Measurements from ENCODE around the gene CLIC5.

Gene CLIC5

DNA sequence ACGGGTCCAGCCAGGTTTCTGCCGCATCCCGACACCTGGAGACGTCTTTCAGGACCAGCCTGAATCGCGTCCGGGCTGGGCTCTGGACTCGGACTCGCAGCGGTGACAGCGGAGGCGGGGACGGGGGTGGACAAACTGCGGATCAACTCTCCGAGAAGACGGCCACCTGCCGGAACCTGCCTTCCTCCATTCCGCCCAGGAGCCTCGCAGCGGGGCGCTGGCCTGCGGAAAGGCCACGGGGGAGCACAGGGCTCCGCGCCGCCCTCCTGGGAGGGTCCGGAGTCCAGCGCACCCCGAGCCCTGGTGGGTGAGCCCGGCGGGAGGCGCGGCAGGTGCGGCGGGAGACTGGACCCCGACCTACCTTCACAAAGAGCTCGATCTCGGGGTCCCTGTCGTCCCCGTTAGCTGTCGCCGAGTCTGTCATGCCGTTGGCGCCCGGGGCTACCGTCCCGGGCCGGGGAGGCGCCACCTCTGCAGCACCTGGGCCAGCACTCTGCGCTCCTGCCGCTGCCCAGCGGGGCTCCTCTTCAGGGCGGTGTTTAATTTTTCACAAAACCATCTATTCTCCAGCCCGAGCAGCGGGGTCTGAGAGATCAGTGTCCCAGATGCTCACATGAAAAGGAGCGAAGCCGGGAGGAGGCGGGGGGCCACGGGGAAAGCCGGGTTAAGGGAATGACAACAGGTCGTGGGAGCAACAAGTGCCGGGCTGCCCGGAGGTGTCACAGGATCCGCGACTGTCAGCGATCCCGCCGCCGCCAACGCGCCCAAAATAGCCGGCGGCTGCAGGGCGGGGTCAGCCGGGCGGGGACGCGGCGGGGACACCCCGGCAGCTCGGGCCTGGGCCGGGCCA is at the start of gene CLIC5:
CLIC5 (minus strand) TSS at position 742 of the 850 bp plus-strand sequence; CDS start at position 424, 318 bp downstream.
- no peak for DNase-seq

DNA sequence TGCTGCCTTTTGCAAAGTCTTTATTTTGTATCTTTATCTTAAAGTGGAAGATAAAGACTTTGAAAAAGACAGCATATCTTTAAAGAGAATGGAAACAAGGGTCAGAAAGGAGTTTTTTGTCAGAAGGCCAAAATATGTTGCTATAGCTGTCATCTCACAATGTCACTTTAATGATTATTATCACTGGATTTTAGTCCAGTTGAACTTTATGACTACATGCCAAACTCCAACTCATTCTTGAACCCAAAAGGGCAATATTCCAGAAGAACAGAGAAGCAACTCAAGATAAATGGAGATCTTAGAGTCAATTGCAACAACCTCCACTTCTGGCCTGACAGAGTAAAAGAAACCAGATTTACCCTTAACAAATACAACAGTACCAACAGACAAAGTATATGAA is 47.3 kb upstream of the CLIC5 start:
- DNase-seq, result no peak

DNA sequence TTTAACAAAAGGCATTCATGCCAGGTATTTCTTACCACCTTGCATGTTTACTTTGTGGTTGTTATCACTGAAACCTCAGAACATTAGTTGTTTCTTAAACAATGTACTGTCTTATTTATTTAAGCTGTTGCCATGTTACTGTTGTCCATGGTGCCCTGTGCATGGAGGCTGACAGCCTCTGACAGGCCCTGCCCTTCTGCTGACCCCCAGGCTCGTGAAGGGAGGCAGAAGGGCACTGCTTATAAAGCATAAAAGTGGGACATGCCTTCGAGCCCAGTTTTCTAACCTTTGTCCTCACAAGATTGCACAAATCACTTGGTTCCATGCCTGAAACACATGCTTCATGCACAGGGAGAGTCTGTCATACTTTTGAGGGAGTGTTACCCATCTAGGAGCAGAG is 46.7 kb upstream of the CLIC5 start:
- peak; percentile 67 for DNase-seq

DNA sequence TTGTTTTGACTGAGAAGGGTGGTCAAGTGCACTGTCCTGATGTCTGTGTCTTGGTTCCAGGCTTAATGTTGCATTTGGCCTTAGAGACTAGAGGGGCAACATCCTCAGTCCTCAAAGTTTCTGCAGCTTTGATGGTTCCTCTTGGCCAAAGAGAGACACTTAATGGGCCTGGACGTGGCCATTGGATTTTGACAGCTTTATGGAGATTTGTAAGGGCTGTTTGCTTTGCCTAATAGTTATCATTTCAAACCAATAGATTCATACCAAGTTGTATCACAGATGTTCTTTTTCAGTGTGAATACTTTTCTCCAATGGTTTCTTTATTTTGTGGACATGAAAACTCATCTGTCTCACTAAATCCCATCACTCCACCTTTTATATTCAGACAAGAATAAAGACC is 45.8 kb upstream of the CLIC5 start:
- DNase-seq, result no peak

DNA sequence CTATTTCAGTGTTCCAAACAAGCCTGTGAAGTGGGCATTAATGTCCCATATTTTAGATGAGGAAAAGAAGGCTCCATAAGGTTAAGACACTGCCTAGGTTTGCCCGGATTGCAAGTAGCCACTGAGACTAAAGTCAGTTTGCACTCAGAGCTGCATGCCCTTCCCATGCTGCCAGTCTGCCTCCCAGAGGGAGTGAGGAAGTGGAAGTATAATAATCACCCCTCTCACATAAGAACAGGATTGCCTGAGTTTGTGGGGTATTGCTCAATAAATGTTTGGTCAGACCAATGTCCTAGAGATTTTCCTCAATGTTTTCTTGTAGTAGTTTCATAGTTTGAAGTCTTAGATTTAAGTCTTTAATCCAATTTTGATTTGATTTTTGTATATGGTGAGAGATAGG is 43.9 kb upstream of the CLIC5 start:
- no peak for DNase-seq

DNA sequence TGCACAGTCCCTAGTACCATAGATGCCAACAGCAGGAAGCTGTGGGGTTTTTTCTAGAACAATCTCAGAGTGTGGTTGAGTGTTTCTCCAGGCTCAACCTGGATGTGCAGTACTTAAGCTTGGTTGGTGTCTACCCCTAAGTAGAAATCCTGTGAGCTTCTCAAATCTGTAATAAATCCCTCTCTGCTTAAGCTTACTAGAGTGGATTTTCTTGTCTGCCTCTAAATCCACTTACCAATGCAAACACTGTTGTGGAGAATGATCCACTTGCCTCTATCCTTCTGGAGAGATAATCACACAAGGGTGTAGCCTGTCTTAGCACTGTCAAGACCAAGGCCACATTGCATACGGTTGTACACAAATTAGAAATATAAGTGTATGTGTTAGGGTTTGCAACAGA is 43.3 kb upstream of the CLIC5 start:
- no peak for DNase-seq

DNA sequence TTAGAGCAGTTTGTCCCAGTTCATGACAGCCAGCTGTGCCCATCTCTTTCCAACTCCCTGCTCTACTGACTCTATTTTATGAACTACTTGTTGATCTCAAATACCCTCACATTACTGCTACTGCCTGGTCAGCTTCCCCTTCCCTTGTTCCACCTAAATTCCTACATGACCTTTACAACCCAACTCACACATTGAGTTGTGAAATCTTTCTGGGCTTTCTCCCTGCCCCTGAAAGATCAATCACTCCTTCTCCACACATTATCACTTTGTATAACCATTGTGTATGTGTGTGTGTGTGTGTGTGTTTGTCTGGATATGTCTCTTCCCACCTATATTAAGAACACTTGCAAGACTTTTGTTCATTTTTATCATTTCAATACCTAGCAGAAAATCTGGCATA is 42.1 kb upstream of the CLIC5 start:
- no peak for DNase-seq

DNA sequence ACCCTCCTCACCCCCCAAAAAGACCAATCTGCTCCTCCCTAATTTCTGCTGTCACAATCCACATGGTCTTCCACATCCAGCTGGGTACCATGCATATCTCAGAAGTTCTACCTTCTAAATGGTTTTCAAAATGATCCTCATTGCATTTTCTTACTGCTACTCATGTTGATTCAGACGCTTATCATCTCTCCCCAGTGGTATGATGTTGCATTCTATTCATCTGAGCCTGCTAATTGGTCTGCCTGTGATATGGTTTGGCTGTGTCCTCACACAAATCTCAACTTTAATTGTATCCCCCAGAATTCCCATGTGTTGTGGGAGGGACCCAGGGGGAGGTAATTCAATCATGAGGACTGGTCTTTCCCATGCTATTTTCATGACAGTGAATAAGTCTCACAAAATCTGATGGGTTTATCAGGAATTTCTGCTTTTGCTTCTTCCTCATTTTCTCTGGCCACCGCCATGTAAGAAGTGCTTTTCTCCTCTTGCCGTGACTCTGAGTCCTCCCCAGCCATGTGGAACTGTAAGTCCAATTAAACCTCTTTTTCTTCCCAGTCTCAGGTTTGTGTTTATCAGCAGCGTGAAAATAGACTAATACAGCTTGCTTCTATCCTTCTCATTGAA is 41.4 kb upstream of the CLIC5 start:
- no peak for DNase-seq

DNA sequence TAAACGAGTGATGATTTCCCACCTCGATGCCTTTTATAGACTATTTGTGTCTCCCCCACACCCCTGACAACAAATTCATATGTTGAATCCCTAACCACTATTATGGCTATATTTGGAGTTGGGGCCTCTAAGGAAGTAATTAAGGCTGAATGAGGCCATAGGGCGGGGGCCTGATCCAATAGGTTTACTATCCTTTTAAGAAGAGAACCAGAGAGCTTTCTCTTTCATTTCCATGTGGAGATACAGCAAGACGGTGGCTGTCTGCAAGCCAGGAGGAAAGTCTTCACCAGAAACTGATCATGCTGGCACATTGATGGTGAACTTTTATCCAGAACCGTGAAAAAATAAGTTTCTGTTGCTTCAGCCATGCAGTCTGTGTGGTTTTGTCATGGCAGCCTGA is 38.9 kb upstream of the CLIC5 start:
- DNase-seq, result no peak

DNA sequence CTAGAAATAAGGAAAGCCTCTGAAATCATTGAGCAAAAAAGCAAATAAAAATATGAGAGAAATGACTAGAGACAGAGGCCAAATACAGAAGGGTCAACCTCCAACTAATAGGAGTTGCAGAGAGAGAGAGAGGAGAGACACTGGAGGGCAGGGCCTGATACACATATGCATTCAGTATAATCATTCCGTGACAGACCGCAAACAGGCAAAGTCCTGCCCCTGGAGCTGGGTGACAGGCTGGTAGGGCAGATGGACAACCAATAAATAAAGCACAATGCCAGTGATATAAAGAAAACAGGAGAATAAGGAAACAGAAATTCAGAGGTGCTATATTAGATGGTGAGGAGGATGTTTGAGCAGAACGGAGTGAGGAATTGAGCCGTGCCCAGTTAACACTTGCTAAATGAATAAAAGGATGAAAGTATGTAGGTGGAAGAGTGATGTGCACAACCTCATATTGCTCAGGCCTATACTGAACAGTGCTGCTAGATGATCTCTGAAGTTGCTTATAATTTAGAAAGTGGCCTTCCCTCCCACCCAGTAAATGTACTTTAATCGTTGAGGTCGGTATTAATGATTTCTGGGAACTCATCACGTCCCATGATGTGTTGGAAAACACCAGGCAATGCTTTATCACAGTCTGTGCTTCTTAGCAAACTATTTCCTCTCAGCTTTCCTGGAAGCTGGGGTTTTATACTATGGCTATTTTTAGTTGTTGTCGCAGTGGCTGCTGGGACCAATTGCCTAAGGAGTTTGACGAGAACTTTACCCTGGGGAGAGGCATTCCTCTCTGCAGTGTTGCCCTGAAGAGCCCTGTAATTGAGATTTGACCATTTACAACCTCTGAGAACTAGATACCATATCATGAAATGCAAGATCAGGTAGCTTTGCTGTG is 37.6 kb upstream of the CLIC5 start:
- no peak for DNase-seq

DNA sequence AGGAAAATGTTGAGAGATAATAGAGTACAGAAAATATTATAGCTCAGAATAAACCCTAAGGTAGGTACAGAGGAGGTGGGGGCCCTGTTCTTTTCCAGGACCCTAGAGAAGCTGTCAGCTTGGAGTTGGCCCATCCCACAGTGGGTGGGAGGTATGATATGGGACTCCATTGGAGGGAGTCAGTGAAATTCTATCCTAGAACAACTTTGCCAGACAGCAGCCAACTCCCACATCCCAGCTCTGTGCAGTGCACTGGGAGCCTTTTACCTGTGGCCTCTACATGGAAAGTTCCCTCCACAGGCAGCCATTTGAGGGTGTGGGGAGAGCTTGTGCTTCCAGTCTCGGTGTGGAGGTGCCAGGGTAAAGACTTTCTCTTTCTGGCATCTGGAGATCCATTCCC is 36.8 kb upstream of the CLIC5 start:
- DNase-seq, result no peak

DNA sequence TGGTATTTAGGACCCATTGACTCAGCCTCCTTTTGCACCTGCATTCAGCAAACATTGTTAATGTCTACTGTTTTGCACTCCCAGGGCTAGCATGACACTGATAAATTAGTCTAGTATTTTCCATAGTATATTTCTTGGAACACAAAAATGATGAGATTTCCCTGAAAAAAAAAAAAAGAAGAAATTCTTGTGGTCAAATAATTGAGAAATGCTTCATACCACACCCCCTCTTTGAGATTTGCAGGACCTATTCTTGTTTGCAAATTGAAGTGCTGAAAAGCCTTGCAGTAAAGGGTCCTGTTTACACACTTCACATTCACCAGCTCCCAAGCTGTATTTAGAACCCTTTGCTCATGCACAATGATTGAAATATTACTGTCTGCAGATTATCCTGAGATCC is 36.3 kb upstream of the CLIC5 start:
- no peak for DNase-seq

DNA sequence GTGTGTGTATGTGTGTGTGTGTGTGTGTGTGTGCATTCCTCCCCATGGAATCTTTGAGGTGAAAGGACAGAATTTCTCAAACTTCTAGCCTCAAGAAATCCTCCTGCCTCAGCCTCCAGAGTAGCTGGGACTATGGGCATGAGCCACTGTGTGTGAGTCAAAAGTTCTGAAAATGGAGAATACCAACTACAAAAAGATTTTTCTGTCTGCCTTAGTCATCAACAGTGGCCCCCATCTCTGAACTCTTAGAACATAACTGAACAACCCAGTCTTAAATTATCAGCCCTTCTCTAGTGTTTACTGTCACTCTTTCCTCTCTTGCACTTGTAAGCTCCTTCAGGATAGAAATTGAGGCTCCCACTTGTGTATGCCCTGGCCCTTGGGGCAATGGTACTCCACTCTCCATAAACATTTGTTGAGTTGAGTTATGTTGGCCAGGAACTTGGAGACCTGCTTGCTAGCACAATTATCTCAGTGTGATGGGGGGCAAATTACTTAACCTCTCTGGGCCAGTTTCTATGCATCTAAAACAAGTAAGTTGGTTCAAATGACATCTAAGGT is 35.3 kb upstream of the CLIC5 start:
- no peak for DNase-seq

DNA sequence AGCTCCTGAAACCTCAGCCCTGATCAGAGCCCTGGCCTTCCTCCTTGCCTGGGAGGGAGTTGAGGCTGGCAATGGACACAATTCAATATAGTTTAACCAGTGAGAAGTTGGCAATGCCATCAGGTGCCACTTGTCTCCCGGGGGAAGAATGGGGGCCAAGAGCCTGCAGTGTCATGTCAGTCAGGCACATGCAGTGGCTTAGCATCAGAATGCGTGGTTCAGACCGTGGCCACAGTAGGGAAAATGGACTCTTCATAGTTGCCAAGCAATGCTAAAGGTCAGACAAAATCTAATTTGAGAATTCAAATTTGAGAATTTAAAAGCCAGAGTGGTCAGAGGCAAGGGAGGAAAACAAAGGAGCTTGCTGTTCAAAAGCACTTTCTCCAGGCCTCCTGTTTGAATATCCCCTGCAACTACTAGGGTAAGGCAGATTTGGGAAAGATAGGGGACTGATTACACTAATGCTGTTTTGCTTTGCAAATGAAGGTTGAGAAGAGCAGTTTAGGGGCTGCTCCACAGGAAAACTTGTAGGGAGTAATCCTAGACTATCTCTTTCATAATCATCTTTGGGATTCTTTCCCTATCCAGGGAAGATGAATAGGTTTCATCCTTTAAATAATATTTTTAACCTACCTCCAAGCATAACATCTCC is 33.1 kb upstream of the CLIC5 start:
- DNase-seq, result no peak

DNA sequence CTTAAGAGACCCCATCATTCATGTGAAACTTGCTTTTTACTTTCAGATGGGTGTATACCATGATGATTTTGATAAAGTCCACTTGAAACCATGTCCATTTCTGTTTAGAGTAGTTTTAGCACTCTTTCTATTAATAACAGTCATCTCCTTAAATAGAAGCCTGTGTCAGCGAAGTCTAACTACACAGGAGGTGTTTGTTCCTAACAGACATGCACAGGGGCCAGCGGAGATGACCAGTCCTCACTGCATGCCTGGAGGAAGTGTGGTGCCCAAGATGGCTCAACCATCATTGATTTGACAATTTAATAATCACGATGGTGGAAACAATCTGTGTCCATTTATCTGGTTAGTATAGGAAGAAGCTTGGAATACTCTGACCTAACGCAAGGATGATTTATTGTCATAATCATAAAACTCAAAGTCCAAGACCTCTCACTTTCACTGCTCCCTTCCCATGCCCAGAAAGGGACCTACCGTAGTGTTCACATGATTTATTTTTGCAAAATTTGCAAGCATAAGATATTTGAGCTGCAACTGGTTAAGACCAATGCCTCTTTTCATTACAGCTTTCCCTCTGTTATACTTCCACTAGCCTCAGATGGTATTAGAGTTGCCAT is 31.0 kb upstream of the CLIC5 start:
- no peak for DNase-seq

DNA sequence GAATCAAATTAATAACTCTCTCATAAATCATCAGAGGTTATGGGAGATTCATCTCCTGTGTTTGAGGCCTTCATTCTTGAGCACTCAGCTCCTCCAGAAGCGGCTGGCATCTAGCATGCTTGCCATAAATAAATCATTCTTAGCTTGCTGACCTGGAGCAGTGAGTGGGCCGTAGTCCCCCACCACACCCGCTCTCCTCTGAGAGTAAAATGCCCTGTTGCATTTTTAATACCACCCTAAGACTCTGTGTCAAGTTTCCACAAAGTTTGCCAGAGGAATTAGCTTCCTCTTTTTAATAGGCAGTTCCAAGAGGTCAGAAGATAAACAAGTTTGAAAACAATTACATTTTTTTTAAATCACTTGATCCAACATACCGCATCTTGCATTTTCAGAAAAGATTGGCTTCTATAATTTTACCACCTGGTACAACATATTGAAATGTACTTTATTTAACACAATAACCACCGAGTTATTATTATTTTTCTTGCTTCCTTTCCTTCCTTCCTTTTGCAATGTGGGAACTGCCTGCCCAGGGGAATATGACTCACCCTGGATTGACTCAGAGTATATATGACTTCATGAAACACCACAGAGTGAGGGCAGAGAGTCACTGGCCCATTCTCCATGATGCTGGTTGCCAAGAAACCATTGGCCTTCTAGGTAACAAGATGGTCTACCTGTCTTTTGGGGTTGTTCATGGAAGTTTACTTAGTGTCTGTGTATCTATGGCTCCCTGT is 29.4 kb upstream of the CLIC5 start:
- DNase-seq, result no peak

DNA sequence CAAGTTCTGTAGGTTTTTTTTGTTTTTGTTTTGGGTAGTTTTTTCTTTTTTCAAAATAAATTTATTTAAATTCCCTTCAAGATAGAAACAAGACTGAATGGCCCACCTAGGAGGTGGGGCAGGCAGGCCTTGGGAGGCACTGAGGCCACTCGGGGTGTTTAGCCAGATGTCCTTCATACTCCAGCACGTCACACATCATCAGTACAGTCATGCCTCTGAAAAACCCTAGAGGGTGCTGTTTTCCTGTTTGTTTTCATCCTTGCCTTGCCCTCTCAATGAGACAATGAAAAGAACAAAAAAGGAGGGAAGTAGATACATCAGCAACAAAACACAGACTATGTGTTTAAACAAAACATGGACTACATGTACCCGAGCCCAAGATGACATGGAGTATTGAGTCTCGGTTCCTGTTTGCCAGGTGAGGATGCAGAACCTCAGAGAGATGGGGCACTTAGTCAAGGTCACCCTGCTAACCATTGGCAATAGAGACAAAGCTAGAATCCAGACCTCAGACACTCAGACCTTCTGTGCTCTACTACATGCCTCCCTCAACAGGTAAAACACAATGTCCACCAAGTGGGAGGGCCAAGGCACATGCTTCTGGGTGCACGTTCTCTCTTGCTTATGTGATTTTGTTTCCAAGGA is 26.8 kb upstream of the CLIC5 start:
- peak; percentile 67 for DNase-seq

DNA sequence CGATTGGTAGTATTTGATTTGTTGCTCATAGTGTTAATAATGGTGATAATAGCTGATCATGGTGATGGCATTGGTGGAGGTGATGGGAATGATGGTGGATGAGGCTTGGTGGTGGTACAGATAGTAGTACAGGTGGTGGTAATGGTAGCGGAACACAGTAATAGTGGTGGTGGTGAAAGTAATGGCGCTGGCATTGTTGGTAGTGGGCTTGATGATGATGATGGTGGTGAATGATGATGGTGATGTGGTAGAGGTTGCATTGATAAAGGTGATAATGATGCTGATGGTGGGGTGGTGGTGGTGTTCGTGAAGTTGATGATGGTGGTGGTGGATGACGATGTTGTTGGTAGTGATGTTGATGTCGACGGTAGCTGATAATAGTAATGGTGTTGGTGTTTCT is 24.6 kb upstream of the CLIC5 start:
- DNase-seq, result no peak

DNA sequence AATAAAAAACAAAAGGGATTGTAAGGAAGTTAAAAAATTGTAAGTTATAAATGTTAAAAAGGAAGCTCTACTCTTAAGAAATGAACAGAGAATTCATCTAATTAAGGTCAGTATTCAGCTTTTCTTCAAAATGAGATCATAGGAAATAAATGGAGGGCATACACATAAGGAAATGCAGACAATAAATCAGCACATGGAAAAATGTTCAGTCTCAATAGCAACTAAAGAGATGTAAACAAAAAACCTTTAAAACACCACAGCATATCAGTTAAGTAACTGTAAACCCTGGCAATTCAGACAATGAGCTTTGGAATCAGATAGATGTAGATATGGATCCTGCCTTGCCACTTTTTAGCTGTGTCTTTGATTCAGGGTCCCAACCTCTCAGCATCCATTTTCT is 24.0 kb upstream of the CLIC5 start:
- no peak for DNase-seq

DNA sequence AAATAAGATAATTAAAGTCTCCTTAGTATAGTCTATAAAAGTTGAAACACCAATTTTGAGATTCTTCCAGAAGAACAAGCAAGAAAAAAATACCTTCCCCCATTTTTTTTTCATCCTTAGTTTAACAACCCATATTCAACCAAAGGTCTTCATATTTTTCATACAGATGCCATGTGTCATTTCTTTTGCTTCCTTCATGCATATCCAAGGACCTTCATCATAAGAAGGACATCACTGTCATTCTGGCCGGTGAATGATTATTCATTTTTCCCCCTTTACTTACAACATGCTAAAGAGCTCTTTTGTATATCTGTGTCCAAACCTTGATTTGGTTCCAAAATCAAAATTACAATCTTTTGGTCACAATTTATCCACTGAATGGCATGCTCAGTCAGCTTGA is 21.3 kb upstream of the CLIC5 start:
- DNase-seq, result no peak

DNA sequence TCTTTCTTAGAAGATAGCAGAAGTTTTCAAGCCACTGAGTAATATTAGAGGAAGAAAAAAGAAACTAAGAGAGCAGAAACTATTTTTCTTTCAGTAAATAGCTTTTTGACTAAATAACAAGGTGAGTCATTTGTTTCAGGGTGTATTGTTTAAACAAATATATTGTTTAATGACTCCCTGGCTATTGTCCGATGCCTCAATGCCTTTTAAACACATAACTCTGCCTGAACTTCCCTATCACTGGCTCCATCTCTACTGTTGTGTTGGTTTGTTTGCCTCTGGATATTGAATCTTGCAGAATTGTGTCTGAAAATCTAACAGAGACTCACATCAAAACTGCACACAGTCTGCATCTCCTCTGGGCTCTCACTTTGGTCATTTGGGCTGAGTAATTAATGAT is 19.6 kb upstream of the CLIC5 start:
- no peak for DNase-seq

Measured in NCI-H2029 (cell line).